Activated gamma-delta T cell (primary cell): ENCODE data around the gene CAPN5.
"Not testable (repeated sequence)": the region's sequence is repeated elsewhere in the genome, so short reads cannot be mapped to it uniquely, and the experiment has no call there.

Source experiments
- DNase-seq: peaks from one replicate; lab custom pipeline; 2025; lab: John Stamatoyannopoulos, UW

Gene CAPN5

GRCh38 chr11:77096591-77097019 lies 29.8 kb downstream of the CAPN5 start:
- no peak for DNase-seq

DNA sequence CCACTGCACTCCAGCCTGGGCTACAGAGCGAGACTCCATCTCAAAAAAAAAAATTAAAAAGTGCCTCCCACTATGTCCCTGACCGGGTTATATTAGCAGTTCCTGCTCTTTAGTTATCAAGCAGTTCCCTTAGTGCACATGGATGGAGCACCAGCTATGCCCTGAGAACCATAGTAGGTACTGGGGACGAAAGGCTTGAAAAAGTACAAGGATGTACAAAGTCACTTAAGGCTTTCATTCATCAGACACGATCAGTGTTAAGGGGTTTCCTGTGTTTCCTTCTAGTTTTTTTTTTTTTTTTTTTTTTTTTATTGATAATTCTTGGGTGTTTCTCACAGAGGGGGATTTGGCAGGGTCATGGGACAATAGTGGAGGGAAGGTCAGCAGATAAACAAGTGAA lies 30.4 kb downstream of the CAPN5 start:
- DNase-seq = not testable (repeated sequence)

- no peak for DNase-seq
Measured at GRCh38 chr11:77100166-77101042, 33.6 kb downstream of the CAPN5 start.

DNA sequence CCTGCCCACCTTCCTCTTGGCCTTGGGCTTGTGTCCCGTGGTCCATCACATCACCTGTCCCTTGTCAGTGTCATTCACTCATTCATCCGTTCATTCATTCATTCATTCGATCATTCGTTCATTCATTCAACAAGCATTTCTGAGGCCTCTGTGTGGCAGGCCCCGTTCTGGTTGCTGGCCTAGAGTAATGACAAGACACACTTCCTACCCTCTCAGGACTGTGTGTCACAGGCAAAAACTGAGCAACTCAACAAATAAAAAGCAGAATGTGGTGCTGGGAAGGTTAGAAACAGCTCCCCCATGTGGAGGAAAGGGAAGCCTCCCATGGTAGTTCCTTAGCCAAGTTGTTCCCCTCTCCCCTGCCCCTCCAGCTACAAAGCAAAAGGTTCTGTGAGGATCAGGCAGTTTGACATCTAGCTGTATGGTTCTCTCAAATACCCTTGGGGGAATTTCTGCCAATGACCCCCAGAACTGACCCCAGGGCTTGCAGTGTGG lies 34.3 kb downstream of the CAPN5 start:
- no peak for DNase-seq

DNA sequence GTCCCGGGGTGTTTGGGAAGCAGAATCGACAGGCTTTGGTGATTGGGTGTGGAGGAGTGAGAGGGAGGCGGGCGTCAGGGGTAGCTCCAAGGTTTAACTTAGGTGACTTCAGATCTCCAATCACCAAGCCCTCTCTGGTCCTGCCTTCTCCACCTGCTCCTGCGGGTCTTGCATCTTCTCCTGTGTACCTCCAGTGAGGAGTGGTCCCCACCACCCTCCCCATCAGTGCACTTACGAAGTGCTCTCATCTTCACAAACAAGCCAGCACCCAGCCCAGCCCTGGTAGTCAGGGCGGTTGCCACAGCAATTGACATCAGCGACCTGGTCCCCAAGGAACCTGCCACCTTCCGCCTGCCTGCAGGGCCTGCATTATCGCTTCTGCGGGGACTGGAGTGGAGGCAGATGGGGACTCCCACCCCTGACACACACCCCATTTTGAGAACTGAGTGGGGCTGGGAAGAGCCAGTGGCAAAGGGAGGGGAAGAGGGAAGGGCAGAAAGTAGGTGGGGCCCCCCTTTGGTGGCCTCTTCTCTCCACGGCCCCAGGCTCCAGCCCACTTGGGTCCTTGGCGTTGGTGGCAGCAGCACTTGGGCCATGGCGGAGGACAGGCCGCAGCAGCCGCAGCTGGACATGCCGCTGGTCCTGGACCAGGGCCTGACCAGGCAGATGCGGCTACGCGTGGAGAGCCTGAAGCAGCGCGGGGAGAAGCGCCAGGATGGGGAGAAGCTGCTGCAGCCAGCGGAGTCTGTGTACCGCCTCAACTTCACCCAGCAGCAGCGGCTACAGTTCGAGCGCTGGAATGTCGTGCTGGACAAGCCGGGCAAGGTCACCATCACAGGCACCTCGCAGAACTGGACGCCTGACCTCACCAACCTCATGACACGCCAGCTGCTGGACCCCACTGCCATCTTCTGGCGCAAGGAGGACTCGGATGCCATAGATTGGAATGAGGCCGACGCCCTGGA lies 35.8 kb downstream of the CAPN5 start, which contains the start of gene OMP:
OMP (plus strand) TSS at position 595 of the 965 bp plus-strand sequence; CDS start at position 595, 0 bp downstream.
- DNase-seq = no peak

DNA sequence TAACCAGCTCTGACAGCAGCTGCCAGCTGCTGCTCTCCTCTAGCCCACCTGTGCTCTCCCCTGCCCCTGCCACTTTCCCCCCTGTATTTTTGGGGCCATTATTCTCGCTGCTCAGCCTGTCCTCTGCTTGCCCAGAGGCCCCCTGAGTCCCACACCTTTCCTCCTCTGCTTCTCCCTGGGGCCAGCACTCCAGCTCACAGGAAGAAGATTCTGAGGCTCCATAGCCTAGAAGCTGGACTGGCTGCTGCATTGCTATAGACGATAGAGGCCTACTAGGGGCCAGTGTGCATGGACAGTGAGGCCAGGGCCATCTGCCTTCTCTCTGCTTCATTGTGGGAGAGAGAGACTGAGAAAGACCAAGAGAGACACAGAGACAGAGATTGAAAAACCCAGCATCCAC lies 36.5 kb downstream of the CAPN5 start:
- DNase-seq = no peak

GRCh38 chr11:77104727-77105126 lies 38.0 kb downstream of the CAPN5 start:
- DNase-seq = no peak

DNA sequence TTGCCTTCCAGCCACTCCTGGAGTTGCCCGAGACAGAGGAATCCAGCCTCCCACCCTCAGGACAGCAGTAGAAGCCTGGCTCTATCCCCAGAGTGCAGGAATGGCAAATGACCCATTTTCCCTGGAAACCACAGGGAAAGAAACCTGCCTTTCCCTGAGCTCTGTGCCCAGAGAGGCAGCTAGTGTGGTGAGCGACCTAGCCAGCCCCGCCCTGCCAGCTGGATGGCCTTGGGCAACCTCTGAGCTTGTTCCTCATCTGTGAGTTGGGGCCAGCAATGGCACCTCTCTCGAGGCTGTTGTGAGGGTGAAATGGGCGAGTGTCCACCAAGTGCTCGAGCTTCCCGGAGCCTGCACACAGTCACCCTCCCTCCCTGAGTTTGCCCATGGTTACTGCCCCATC lies 39.5 kb downstream of the CAPN5 start:
- DNase-seq = no peak

DNA sequence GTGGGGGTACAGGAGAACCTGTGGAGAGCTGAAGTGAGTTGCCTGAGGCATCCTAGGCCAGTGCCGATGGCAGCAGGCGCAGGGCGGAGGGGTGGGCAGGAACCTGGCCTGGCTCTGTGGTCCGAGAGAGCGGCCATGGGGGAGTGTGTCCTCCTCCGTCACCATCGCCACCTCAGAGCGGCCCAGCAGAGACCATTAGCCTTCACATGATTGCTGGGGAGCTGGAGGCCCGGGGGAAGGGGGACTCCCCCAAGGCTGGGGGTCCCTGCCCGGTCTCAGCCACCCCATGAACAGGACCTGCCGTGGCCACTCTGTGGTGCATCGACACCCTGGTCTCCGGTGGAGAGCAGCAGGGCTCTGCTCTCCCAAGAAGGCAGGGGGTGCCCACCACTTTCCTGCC lies 40.0 kb downstream of the CAPN5 start:
- no peak for DNase-seq

DNA sequence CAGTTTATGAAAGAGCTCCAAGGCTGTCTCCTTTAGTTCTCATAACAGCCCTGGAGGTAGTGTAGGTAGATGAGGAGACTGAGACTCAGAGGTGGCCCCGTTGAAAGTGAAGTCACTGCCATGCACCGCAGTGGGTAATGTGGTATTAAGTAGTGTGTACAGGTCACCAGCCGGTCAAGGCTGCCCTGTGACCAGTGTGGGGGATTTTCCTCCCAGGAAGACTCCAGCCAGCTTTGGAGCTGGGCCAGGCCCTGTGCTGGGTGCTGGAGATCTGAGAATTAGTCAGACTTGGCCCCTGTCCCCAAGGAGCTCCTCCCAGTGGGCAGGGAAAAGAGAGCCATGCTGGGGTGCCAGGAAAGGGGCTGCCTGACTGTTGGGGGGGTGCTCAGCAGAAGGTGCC lies 41.2 kb downstream of the CAPN5 start:
- DNase-seq = no peak

DNA sequence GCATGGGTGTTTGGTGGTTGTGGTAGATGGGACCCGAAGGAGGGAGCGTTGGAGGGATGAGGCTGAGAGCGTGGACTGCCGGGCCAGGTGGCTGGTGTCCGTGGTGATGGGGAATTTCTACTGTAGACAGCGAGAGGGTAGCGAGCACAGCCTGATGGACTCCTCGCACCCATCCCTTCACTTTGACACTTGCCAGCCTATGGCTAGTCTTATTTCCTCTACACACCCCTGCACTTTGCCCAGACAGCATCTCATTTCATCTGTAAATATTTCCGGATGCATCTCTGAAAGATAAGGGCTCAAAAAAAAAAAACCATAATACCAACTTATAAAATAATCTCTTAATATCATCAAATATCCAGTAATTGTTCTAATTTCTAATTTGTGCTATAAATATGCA lies 41.7 kb downstream of the CAPN5 start:
- no peak for DNase-seq

DNA sequence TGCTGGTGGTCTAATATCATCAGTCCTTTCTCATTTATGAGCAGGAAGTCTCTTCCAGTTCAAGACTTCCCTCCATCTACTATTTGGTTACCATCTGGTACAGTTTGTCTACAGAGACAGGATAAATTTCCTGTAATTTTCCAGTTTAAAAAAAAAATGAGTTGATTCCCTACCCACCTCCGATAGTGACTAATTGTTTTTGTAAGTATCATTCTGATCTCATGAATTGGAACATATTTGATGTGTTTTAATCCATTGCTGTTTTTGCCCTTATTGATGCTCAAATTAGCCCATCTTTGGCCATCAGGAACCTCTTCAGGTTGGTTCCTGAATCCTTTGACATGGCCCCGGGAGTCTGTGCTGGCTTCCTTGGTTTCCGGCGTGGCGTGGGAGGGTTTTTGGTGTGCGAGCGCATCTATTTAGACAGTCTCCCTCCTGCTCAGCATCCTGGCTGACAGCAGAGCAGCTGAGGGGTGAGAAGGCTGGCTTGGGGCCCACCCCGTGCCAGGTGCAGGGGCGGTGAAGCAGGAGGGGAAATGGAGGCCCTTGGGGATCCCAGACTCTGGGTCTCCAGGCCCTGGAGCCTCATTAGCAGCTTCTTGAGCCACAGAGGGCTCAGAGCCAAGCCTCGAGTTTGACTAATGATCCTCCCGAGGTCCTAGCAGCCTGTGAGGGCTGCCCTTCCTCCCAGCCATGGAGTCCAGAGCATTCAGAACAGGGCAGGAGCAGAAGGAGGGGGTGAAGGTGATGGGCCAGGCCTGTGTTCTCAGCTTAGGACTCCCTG lies 42.7 kb downstream of the CAPN5 start:
- no peak for DNase-seq

GRCh38 chr11:77110836-77111235 lies 44.1 kb downstream of the CAPN5 start:
- no peak for DNase-seq

DNA sequence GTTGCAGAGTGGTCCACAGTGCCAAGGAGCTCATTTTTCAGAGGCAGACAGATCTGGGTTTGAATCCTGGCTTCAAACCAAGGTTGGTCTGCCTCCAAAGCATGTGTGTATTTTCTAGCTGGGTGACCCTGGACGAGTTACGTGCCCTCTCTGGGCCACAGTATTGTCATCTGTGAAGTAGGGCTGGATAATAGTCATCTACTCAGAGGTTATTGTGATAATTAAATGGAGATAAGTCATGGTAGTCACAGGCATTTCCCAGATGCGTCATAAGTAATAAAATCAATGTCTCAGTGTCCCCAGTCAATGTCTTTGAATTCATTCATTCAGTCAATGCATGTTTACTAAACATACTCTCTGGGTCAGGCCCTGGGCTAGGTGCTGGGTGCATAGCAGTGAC lies 44.5 kb downstream of the CAPN5 start:
- no peak for DNase-seq

DNA sequence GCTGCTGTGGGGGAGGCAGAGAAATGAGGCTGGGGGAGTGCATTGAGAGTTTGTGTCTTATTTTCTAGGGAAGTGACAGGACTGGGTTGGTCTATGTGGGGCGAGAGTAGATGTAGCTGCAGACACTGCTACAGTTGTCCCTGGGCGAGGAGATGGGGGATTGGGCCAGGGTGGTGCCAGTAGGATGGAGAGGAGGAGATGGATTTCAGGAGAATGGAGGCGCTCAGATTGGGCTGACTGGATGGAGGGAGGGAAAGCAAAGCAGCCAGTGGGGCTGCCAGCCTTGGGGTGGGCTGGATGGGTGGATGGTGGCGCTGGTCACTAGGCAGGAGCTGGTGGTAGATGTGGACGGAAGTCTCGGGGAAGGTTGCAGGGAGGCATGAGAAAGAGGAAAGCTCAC lies 45.2 kb downstream of the CAPN5 start:
- DNase-seq = no peak

DNA sequence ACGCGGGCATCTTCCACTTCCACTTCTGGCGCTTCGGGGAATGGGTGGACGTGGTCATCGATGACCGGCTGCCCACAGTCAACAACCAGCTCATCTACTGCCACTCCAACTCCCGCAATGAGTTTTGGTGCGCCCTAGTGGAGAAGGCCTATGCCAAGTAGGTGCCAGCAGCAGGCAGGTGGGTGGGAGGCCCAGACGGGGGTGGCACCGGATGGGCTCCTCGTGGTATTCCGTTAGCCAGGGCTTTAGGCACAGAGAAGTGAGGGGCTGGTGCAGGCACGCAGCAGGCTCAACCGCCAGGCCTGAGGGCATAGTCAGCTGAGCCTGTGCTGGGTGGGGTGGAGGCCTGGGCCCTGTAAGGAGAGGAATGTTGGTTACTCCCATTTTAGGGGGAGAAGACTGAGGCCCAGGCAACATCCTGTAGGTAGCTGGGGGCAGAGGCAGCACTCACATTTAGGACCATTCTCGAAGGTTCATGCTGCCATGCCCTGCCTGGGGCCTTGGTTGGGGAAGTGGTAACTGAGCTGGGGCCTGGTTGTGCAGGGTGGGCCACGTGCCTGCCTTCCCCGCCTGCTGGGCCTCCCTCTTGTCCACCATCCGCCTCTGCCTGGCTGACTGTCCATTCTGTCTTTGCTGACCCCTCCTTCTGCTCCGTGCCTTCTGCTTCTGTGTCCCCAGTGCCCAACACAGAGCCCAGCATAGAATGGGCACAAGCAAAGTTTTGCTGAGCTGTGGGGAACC lies 46.0 kb downstream of the CAPN5 start:
- no peak for DNase-seq

DNA sequence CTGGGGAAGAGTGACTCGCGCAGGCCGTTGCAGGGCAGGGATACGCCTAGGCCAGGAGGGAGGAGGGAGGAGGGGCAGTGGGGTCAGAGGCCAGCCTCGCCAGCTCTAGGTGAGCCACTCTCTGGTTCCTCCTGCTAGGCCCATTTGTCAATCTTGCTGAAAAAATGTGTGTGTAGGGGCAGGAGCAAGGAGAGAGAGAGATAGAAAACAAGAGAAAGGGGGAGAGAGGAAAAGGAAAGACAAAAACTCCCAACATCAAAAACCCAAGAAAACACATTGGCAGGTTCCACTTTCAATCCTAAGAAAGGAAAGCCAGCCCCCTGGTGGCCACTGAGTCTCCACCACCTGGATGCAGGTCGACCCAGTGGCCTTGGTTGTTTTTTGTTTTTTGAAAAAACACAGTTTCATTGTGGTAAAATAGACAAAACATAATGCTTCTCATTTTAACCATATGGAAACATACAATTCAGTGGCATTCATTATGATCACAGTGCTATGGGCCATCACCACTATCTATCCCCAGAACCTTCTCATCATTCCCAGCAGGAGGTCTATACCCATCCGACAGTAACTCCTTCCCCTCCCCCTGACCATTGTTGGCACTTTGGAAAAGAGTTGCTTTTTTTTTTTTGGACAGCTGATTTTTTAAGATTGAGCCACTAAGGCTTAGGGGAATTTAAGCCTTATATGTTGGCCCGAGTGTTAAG lies 46.8 kb downstream of the CAPN5 start:
- DNase-seq = no peak

- no peak for DNase-seq
Measured at GRCh38 chr11:77114089-77114463, 47.3 kb downstream of the CAPN5 start.

DNA sequence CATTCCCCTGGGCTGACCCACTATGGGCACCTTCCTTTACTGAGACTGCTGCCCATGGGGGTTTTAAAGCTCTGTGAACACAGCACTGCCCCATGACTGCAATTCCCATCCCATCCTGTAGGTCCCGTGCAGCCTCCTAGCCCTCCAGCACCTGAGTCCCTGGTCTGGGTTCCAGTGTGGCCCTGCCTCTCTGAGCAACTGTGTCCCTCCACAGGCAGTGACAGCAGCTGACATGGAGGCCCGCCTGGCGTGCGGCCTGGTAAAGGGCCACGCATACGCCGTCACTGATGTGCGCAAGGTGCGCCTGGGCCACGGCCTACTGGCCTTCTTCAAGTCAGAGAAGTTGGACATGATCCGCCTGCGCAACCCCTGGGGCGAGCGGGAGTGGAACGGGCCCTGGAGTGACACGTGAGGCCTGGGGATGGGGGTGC lies 48.4 kb downstream of the CAPN5 start:
- no peak for DNase-seq

- no peak for DNase-seq
Measured at GRCh38 chr11:77115956-77116355, 49.2 kb downstream of the CAPN5 start.
